WTC11 (cell line): ENCODE measurements around the gene PUS7. TPM values are rescaled to one million over a fixed set of nuclear protein-coding genes. Genes with fewer than 3 reads are reported as not detected.

Source experiments
- ATAC-seq: fragments of 200-7000 bp; cut with Tn5 transposase; 2 replicates; pipeline ENCODE4 v1.10.0; 2021; ENCODE audit warnings: mild to moderate bottlenecking, moderate library complexity
- CTCF ChIA-PET: fragments of 300-600 bp; sonication (Branson Sonifier 250); formaldehyde crosslinking; loops from one replicate; lab custom pipeline; 2021; ENCODE audit warnings: antibody characterized with exemption; lab: Charles Lee
- POLR2A ChIA-PET: fragments of 350-600 bp; sonication (Branson Sonifier 250); formaldehyde crosslinking; loops from one replicate; lab custom pipeline; 2021; ENCODE audit warnings: antibody characterized with exemption; lab: Charles Lee
- DNase-seq: peaks from one replicate; pipeline ENCODE4 v3.0.0; 2021; ENCODE audit warnings: low spot score
- H3K27ac Mint-ChIP-seq: 2 replicates; pipeline ENCODE4 v1.8.0; 2021; ENCODE audit warnings: mixed read lengths
- H3K27me3 Mint-ChIP-seq: 2 replicates; pipeline ENCODE4 v1.8.0; 2021; ENCODE audit warnings: low read depth, mild to moderate bottlenecking, moderate library complexity, mixed read lengths
- H3K36me3 Mint-ChIP-seq: 2 replicates; pipeline ENCODE4 v1.8.0; 2021; ENCODE audit warnings: mixed read lengths
- H3K4me1 Mint-ChIP-seq: 2 replicates; pipeline ENCODE4 v1.8.0; 2022; ENCODE audit warnings: mixed read lengths
- H3K4me3 Mint-ChIP-seq: 2 replicates; pipeline ENCODE4 v1.8.0; 2021; ENCODE audit warnings: mild to moderate bottlenecking, moderate library complexity, mixed read lengths
- H3K9me3 Mint-ChIP-seq: 2 replicates; pipeline ENCODE4 v1.8.0; 2021; ENCODE audit warnings: mixed read lengths
- CREM ChIP-seq: sonication (generic); formaldehyde crosslinking; IDR thresholded peaks from 2 replicates; pipeline ENCODE4 v1.8.1; 2022; ENCODE audit warnings: mild to moderate bottlenecking, missing genetic modification reagents, moderate library complexity
- ETV6 ChIP-seq: sonication (generic); formaldehyde crosslinking; IDR thresholded peaks from 2 replicates; pipeline ENCODE4 v1.8.1; 2022; ENCODE audit warnings: mild to moderate bottlenecking, missing genetic modification reagents
- HMGA2 ChIP-seq: fragments of 250-450 bp; sonication (Bioruptor Pico); IDR thresholded peaks from 2 replicates; pipeline ENCODE4 v1.4.0; 2021; ENCODE audit warnings: mild to moderate bottlenecking, moderate library complexity
- JUN ChIP-seq: sonication (generic); formaldehyde crosslinking; IDR thresholded peaks from 2 replicates; pipeline ENCODE4 v1.8.0; 2023; ENCODE audit warnings: mild to moderate bottlenecking, missing genetic modification reagents
- KAT7 ChIP-seq: sonication (generic); formaldehyde crosslinking; IDR thresholded peaks from 2 replicates; pipeline ENCODE4 v1.8.1; 2023; ENCODE audit warnings: missing genetic modification reagents, mild to moderate bottlenecking, borderline replicate concordance
- MXD4 ChIP-seq: fragments of 250-450 bp; sonication (Bioruptor Pico); IDR thresholded peaks from 2 replicates; pipeline ENCODE4 v1.8.0; 2021; ENCODE audit warnings: mild to moderate bottlenecking, moderate library complexity, borderline replicate concordance
- NFE2L1 ChIP-seq: sonication (generic); formaldehyde crosslinking; IDR thresholded peaks from 2 replicates; pipeline ENCODE4 v1.8.1; 2023; ENCODE audit warnings: missing genetic modification reagents
- NFYB ChIP-seq: sonication (generic); formaldehyde crosslinking; conservative IDR thresholded peaks from 2 replicates; pipeline ENCODE4 v1.8.0; 2022; ENCODE audit warnings: low read depth, missing genetic modification reagents
- NR3C1 ChIP-seq: sonication (generic); formaldehyde crosslinking; conservative IDR thresholded peaks from 2 replicates; pipeline ENCODE4 v1.8.1; 2023; ENCODE audit warnings: low read depth, mild to moderate bottlenecking, missing genetic modification reagents
- RELA ChIP-seq: sonication (generic); formaldehyde crosslinking; IDR thresholded peaks from 2 replicates; pipeline ENCODE4 v1.8.1; 2022; ENCODE audit warnings: missing genetic modification reagents, mild to moderate bottlenecking, borderline replicate concordance
- SMAD3 ChIP-seq: sonication (generic); formaldehyde crosslinking; IDR thresholded peaks from 2 replicates; pipeline ENCODE4 v1.8.0; 2022; ENCODE audit warnings: missing genetic modification reagents, mild to moderate bottlenecking, borderline replicate concordance
- ZBTB21 ChIP-seq: sonication (generic); formaldehyde crosslinking; IDR thresholded peaks from 2 replicates; pipeline ENCODE4 v1.8.1; 2023; ENCODE audit warnings: mild to moderate bottlenecking, missing genetic modification reagents, borderline replicate concordance
- ZNF263 ChIP-seq: sonication (generic); formaldehyde crosslinking; IDR thresholded peaks from 2 replicates; pipeline ENCODE4 v1.8.1; 2022; ENCODE audit warnings: low read depth, mild to moderate bottlenecking, moderate library complexity, missing genetic modification reagents
- ZNF671 ChIP-seq: fragments of 250-450 bp; sonication (Bioruptor Pico); IDR thresholded peaks from 2 replicates; pipeline ENCODE4 v1.8.0; 2021; ENCODE audit warnings: mild to moderate bottlenecking
- total RNA-seq: library from RNA; stranded (reverse); gene quantifications from 3 replicates; pipeline ENCODE4 v1.2.3, GENCODE V29; 2021
- TF ChIP-seq, protein P1 (sequence below): sonication (generic); formaldehyde crosslinking; IDR thresholded peaks from 2 replicates; pipeline ENCODE4 v1.8.1; 2023; ENCODE audit warnings: mild to moderate bottlenecking, moderate library complexity, missing genetic modification reagents
- TF ChIP-seq, protein P2 (sequence below): sonication (generic); formaldehyde crosslinking; IDR thresholded peaks from 2 replicates; pipeline ENCODE4 v1.8.0; 2023; ENCODE audit warnings: missing genetic modification reagents
- TF ChIP-seq, protein P3 (sequence below): sonication (generic); formaldehyde crosslinking; IDR thresholded peaks from 2 replicates; pipeline ENCODE4 v1.8.0; 2022; ENCODE audit warnings: mild to moderate bottlenecking, missing genetic modification reagents
- TF ChIP-seq, protein P4 (sequence below): sonication (generic); formaldehyde crosslinking; IDR thresholded peaks from 2 replicates; pipeline ENCODE4 v1.8.1; 2023; ENCODE audit warnings: mild to moderate bottlenecking, missing genetic modification reagents

PUS7 gene
- total RNA-seq, 1 experiment from 2014 or later, result 47.2 TPM

DNA sequence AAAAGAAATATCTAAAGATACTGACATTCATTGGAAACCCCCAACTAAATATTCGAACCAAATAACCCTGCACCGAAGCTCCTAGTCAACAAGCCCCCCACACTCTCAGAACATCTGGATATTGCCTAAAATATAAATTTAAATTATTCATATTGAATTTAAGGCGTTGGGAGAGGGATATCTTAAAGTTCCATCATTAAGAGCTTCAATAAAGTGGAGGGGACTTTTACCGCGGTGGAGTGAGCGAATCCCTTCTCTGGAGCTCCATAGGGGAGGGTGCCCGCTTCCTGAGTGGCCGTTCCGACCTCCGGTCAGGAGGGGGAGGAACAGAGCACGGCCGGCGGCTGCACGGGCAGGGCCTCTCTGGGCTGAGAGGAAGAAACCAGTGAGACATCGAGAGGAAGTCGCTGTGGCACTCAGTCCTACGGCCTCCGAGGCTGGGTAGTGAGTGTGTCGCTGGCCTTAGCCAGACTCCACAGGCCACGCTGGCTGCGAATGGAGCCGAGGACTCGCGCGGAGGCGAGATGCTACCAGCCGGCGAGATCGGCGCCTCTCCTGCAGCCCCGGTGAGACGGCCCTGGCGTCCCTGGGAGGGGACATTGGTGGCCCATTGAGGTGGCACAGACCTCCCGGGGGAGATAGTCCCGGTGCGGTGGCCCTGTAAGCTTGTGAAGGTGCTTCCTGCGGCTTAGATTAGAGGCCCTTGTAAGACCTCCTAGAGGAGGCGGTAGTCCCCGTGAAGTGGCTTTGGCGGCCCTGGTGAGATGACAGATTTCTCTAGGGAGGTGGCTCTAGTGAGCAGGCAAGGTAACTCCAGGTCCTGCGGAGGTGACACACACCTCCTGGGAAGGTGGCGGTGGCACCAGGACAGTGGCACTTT lies 10.0 kb upstream of the PUS7 start, which contains the start of gene RINT1 (continued):
- TF ChIP-seq, protein P1, sequence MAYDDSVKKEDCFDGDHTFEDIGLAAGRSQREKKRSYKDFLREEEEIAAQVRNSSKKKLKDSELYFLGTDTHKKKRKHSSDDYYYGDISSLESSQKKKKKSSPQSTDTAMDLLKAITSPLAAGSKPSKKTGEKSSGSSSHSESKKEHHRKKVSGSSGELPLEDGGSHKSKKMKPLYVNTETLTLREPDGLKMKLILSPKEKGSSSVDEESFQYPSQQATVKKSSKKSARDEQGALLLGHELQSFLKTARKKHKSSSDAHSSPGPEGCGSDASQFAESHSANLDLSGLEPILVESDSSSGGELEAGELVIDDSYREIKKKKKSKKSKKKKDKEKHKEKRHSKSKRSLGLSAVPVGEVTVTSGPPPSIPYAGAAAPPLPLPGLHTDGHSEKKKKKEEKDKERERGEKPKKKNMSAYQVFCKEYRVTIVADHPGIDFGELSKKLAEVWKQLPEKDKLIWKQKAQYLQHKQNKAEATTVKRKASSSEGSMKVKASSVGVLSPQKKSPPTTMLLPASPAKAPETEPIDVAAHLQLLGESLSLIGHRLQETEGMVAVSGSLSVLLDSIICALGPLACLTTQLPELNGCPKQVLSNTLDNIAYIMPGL (CRISPR knock-in tag), result peak; percentile 92; the same call in 1 of the 2 replicates
- TF ChIP-seq NR3C1 (no peak), RELA (no peak), NFYB (CRISPR knock-in tag) (no peak), HMGA2 (CRISPR knock-in tag) (no peak), KAT7 (CRISPR knock-in tag) (peak; percentile 81; the same call in 1 of the 2 replicates), JUN (CRISPR knock-in tag) (no peak), ZBTB21 (CRISPR knock-in tag) (no peak), MXD4 (no peak), ZNF671 (CRISPR knock-in tag) (no peak), ETV6 (CRISPR knock-in tag) (peak; percentile 96), NFE2L1 (CRISPR knock-in tag) (no peak), SMAD3 (CRISPR knock-in tag) (0 out of 2 replicates have a peak, but pooled peaks have one; percentile 60), CREM (peak; percentile 80; the same call in 1 of the 2 replicates)
- TF ChIP-seq, protein P2, sequence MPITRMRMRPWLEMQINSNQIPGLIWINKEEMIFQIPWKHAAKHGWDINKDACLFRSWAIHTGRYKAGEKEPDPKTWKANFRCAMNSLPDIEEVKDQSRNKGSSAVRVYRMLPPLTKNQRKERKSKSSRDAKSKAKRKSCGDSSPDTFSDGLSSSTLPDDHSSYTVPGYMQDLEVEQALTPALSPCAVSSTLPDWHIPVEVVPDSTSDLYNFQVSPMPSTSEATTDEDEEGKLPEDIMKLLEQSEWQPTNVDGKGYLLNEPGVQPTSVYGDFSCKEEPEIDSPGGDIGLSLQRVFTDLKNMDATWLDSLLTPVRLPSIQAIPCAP, result no peak
- TF ChIP-seq, protein P3, sequence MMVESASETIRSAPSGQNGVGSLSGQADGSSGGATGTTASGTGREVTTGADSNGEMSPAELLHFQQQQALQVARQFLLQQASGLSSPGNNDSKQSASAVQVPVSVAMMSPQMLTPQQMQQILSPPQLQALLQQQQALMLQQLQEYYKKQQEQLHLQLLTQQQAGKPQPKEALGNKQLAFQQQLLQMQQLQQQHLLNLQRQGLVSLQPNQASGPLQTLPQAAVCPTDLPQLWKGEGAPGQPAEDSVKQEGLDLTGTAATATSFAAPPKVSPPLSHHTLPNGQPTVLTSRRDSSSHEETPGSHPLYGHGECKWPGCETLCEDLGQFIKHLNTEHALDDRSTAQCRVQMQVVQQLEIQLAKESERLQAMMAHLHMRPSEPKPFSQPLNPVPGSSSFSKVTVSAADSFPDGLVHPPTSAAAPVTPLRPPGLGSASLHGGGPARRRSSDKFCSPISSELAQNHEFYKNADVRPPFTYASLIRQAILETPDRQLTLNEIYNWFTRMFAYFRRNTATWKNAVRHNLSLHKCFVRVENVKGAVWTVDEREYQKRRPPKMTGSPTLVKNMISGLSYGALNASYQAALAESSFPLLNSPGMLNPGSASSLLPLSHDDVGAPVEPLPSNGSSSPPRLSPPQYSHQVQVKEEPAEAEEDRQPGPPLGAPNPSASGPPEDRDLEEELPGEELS (CRISPR knock-in tag), result peak; percentile 82
- TF ChIP-seq, protein P4, sequence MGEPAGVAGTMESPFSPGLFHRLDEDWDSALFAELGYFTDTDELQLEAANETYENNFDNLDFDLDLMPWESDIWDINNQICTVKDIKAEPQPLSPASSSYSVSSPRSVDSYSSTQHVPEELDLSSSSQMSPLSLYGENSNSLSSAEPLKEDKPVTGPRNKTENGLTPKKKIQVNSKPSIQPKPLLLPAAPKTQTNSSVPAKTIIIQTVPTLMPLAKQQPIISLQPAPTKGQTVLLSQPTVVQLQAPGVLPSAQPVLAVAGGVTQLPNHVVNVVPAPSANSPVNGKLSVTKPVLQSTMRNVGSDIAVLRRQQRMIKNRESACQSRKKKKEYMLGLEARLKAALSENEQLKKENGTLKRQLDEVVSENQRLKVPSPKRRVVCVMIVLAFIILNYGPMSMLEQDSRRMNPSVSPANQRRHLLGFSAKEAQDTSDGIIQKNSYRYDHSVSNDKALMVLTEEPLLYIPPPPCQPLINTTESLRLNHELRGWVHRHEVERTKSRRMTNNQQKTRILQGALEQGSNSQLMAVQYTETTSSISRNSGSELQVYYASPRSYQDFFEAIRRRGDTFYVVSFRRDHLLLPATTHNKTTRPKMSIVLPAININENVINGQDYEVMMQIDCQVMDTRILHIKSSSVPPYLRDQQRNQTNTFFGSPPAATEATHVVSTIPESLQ, result 0 out of 2 replicates have a peak, but pooled peaks have one; percentile 40
- TF ChIP-seq, all 79 proteins: peak for 17

DNA sequence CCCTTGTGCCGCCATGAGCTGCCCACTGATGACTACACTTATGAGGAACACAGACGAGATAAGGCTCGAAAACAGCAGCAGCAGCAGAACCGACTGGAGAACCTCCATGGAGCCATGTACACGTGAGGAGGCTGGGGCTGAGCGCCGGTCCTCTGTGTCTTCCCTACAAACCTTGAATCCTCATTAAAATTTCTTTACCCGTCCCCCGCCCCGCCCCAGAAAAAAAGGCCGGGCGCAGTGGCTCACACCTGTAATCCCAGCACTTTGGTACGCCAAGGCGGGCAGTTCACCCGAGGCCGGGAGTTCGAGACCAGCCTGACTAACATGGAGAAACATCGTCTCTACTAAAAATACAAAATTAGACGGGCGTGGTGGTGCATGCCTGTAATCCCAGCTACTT lies 8.5 kb upstream of the PUS7 start:
- no peaks in the 10 kb centered on the region; the same call in 1 of the 2 replicates for H3K27me3 Mint-ChIP-seq
- DNase-seq, result no peak
- H3K36me3 Mint-ChIP-seq, result no peaks in the 10 kb centered on the region
- H3K9me3 Mint-ChIP-seq, result no peaks in the 10 kb centered on the region
- no peak overlapping the region for H3K27ac Mint-ChIP-seq
- no peak overlapping the region for H3K4me3 Mint-ChIP-seq
- ATAC-seq, result no peak
- POLR2A ChIA-PET, result no interaction called here
- peaks cover 12% of the 10 kb centered on the region for H3K4me1 Mint-ChIP-seq
- TF ChIP-seq ZNF263 (CRISPR knock-in tag), result no peak
- TF ChIP-seq, all 79 proteins: peak for 0
- CTCF ChIA-PET, result no interaction called here
